Mammary epithelial cell (primary cell): ENCODE results near the gene ZNF367.

Source experiments
- CTCF ChIP-seq, 2 donors: IDR thresholded peaks in 1 of 2; conservative IDR thresholded peaks in 1 of 2; 2 replicates each; pipeline ENCODE4 v1.5.1; 2011 to 2012; ENCODE audit warnings: inconsistent platforms in 2 of 2, low read length in 2 of 2, mild to moderate bottlenecking in 2 of 2, control low read depth in 1 of 2, low read depth in 1 of 2; ENCODE audit not compliant: insufficient read depth in 1 of 2; ENCODE audit errors: extremely low read depth in 1 of 2
- EZH2 ChIP-seq: IDR thresholded peaks from 2 replicates; pipeline ENCODE4 v1.6.1; 2012; ENCODE audit warnings: low read length, inconsistent platforms, borderline replicate concordance

DNA sequence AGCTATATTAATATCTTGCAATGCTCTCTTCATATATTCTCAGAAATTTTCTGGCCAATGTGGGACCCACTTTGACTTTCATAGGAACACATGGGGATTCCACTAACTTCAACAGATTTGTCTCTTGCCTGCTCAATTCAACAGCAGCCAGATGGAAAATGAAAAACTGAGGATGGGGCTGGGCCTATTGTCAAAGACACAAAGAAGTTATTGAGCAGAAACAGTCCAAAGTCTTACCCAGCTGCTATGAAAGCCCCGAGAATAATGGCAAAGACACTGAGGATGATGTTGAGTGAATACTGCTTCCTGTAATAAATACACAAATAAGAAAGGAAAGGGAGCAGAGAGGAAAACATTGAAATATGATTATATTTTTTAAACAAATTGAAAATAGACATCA, 67.3 kb downstream of the ZNF367 start:
- TF ChIP-seq CTCF (conservative IDR thresholded peaks at IDR 0.05 in 1 of 2, IDR thresholded peaks at IDR 0.05 in 1 of 2; ENCODE audit: extremely low read depth in 1 of 2, insufficient read depth in 1 of 2, low read depth in 1 of 2, low read length in 2 of 2): no peak
- TF ChIP-seq EZH2: no peak
